BLaER1 treated with 17β-estradiol and CSF1 and Interleukin-3, amounts not matched to agents 10 nM and 100 nM (cell line): Measurements from ENCODE around the gene BRAT1.

Source experiments
- H3K27ac ChIP-seq, 11 experiments: shearing (Covaris generic); formaldehyde crosslinking; 2 replicates each; pipeline ENCODE4 v1.8.1; 2022
- H3K27me3 ChIP-seq, 11 experiments: shearing (Covaris generic); formaldehyde crosslinking; 2 replicates each; pipeline ENCODE4 v1.8.1; 2022
- H3K36me3 ChIP-seq, 11 experiments: shearing (Covaris generic); formaldehyde crosslinking; 2 replicates each; pipeline ENCODE4 v1.8.1; 2022
- H3K4me1 ChIP-seq, 10 experiments: shearing (Covaris generic); formaldehyde crosslinking; 2 replicates each; pipeline ENCODE4 v1.8.1; 2022
- H3K4me2 ChIP-seq, 11 experiments: shearing (Covaris generic); formaldehyde crosslinking; 2 replicates each; pipeline ENCODE4 v1.8.1; 2022
- H3K4me3 ChIP-seq, 10 experiments: shearing (Covaris generic); formaldehyde crosslinking; 2 replicates each; pipeline ENCODE4 v1.8.1; 2022
- H3K9ac ChIP-seq, 11 experiments: shearing (Covaris generic); formaldehyde crosslinking; 2 replicates each; pipeline ENCODE4 v1.8.1; 2022
- H3K9me3 ChIP-seq, 11 experiments: shearing (Covaris generic); formaldehyde crosslinking; replicated peaks in 1 of 11; 2 replicates each; pipeline ENCODE4 v1.8.1; 2022
- H4K20me1 ChIP-seq, 11 experiments: shearing (Covaris generic); formaldehyde crosslinking; 2 replicates each; pipeline ENCODE4 v1.8.1; 2022
- Cebpa-rat ChIP-seq, 11 experiments: shearing (Covaris generic); IDR thresholded peaks; 2 replicates each; pipeline ENCODE4 v1.8.1; 2022

The BRAT1 gene

GRCh38 chr7:2510909-2511768 lies 44.2 kb downstream of the BRAT1 start:
- peak overlapping the region in 9 of 10 experiments; percentile 5 to 61 (median 51); a peak in 17 of 20 replicates for H3K4me3 ChIP-seq
- peaks cover 0 to 6% (median 0%) of the 10 kb centered on the region in 11 experiments; a peak in 1 of 22 replicates for H3K27me3 ChIP-seq
- TF ChIP-seq Cebpa-rat (IDR thresholded peaks at IDR 0.05) = no peak
- peak overlapping the region; percentile 15 to 90 (median 85); a peak in 21 of 22 replicates for H3K9ac ChIP-seq
- peak overlapping the region; percentile 84 to 98 (median 95) for H3K4me2 ChIP-seq
- peak overlapping the region; percentile 3 to 99 (median 95); a peak in 21 of 22 replicates for H3K27ac ChIP-seq
- H3K36me3 ChIP-seq = no peaks in the 10 kb centered on the region
- peaks cover 57 to 94% (median 91%) of the 10 kb centered on the region in 10 experiments for H3K4me1 ChIP-seq
- no peaks in the 10 kb centered on the region for H4K20me1 ChIP-seq
- H3K9me3 ChIP-seq = no peaks in the 10 kb centered on the region

- H3K9me3 ChIP-seq = no peaks in the 10 kb centered on the region
- peak overlapping the region in 8 of 10 experiments; percentile 3 to 61 (median 46); a peak in 11 of 20 replicates for H3K4me3 ChIP-seq
- peak overlapping the region; percentile 84 to 98 (median 95) for H3K4me2 ChIP-seq
- no peak for TF ChIP-seq Cebpa-rat (IDR thresholded peaks at IDR 0.05)
- H3K27ac ChIP-seq = peak overlapping the region in 10 of 11 experiments; percentile 77 to 99 (median 96); a peak in 21 of 22 replicates
- peaks cover 57 to 94% (median 91%) of the 10 kb centered on the region in 10 experiments for H3K4me1 ChIP-seq
- no peaks in the 10 kb centered on the region for H4K20me1 ChIP-seq
- H3K36me3 ChIP-seq = no peaks in the 10 kb centered on the region
- H3K27me3 ChIP-seq = peaks cover 0 to 6% (median 0%) of the 10 kb centered on the region in 11 experiments; a peak in 1 of 22 replicates
- peak overlapping the region; percentile 15 to 90 (median 85); a peak in 21 of 22 replicates for H3K9ac ChIP-seq
Measured at GRCh38 chr7:2510130-2510776, 45.1 kb downstream of the BRAT1 start.

- peaks cover 57 to 100% (median 99%) of the 10 kb centered on the region in 10 experiments for H3K4me1 ChIP-seq
- TF ChIP-seq Cebpa-rat (IDR thresholded peaks at IDR 0.05) = no peak
- no peaks in the 10 kb centered on the region for H3K36me3 ChIP-seq
- H3K4me3 ChIP-seq = peak overlapping the region in 8 of 10 experiments; percentile 23 to 63 (median 45); a peak in 14 of 20 replicates
- H3K27ac ChIP-seq = peak overlapping the region in 10 of 11 experiments; percentile 77 to 99 (median 96); a peak in 20 of 22 replicates
- peak overlapping the region; percentile 84 to 98 (median 95) for H3K4me2 ChIP-seq
- H3K9ac ChIP-seq = peak overlapping the region in 10 of 11 experiments; percentile 23 to 90 (median 86); a peak in 18 of 22 replicates
- peaks cover 0 to 13% (median 0%) of the 10 kb centered on the region in 11 experiments; a peak in 3 of 22 replicates for H3K27me3 ChIP-seq
- no peaks in the 10 kb centered on the region for H3K9me3 ChIP-seq
- H4K20me1 ChIP-seq = no peaks in the 10 kb centered on the region
Measured at GRCh38 chr7:2509298-2509906, 45.9 kb downstream of the BRAT1 start.

- H3K27me3 ChIP-seq = peaks cover 0 to 20% (median 0%) of the 10 kb centered on the region in 11 experiments; a peak in 3 of 22 replicates
- peak overlapping the region; percentile 84 to 98 (median 95) for H3K4me2 ChIP-seq
- H3K4me3 ChIP-seq = peak overlapping the region in 9 of 10 experiments; percentile 9 to 63 (median 44); a peak in 16 of 20 replicates
- H3K9me3 ChIP-seq = no peaks in the 10 kb centered on the region
- peaks cover 61 to 100% (median 99%) of the 10 kb centered on the region in 10 experiments for H3K4me1 ChIP-seq
- H3K27ac ChIP-seq = peak overlapping the region in 10 of 11 experiments; percentile 54 to 99 (median 96); a peak in 20 of 22 replicates
- no peaks in the 10 kb centered on the region for H3K36me3 ChIP-seq
- 0 out of 22 replicates have a peak, but pooled peaks cover 0 to 1% (median 0%) of the 10 kb centered on the region in 11 experiments for H4K20me1 ChIP-seq
- peak in 4 of 11 experiments; percentile 37 to 69 (median 52); a peak in 4 of 22 replicates for TF ChIP-seq Cebpa-rat (IDR thresholded peaks at IDR 0.05)
- peak overlapping the region in 10 of 11 experiments; percentile 5 to 90 (median 86); a peak in 19 of 22 replicates for H3K9ac ChIP-seq
Measured at GRCh38 chr7:2508327-2509215, 46.8 kb downstream of the BRAT1 start.

- Histone ChIP-seq H3K36me3 (no peaks in the 10 kb centered on the region), H3K4me3 (peak overlapping the region in 9 of 10 experiments; percentile 9 to 63 (median 44); a peak in 16 of 20 replicates), H3K27ac (peak overlapping the region in 10 of 11 experiments; percentile 54 to 99 (median 96); a peak in 20 of 22 replicates), H3K4me2 (peak overlapping the region; percentile 84 to 98 (median 95)), H3K4me1 (peaks cover 66 to 100% (median 99%) of the 10 kb centered on the region in 10 experiments), H3K9ac (peak overlapping the region in 10 of 11 experiments; percentile 5 to 90 (median 84); a peak in 19 of 22 replicates), H3K27me3 (peaks cover 0 to 25% (median 0%) of the 10 kb centered on the region in 11 experiments; a peak in 4 of 22 replicates), H4K20me1 (0 out of 22 replicates have a peak, but pooled peaks cover 0 to 3% (median 0%) of the 10 kb centered on the region in 11 experiments), H3K9me3 (no peaks in the 10 kb centered on the region)
- TF ChIP-seq Cebpa-rat (IDR thresholded peaks at IDR 0.05) = no peak
Measured at GRCh38 chr7:2507917-2508306, 47.4 kb downstream of the BRAT1 start.

GRCh38 chr7:2507208-2507916 lies 48.0 kb downstream of the BRAT1 start:
- Histone ChIP-seq H3K4me1 (peaks cover 61 to 100% (median 99%) of the 10 kb centered on the region in 10 experiments), H3K27ac (peak overlapping the region in 10 of 11 experiments; percentile 54 to 99 (median 96); a peak in 20 of 22 replicates), H3K27me3 (peaks cover 0 to 25% (median 0%) of the 10 kb centered on the region in 11 experiments; a peak in 4 of 22 replicates), H4K20me1 (0 out of 22 replicates have a peak, but pooled peaks cover 0 to 3% (median 0%) of the 10 kb centered on the region in 11 experiments), H3K36me3 (no peaks in the 10 kb centered on the region), H3K4me3 (peak overlapping the region in 8 of 10 experiments; percentile 14 to 63 (median 46); a peak in 11 of 20 replicates), H3K9ac (peak overlapping the region in 10 of 11 experiments; percentile 5 to 90 (median 84); a peak in 18 of 22 replicates), H3K4me2 (peak overlapping the region; percentile 84 to 98 (median 95)), H3K9me3 (no peaks in the 10 kb centered on the region)
- TF ChIP-seq Cebpa-rat (IDR thresholded peaks at IDR 0.05) = no peak
